ENCODE results near the gene PLEKHH1.

PLEKHH1 gene

GRCh38 chr14:67510836-67511235 is 22.3 kb upstream of the PLEKHH1 start:
- DNase-seq = no peak

GRCh38 chr14:67512463-67513310 is 20.4 kb upstream of the PLEKHH1 start:
- DNase-seq = no peak

- no peak for DNase-seq
Observed at GRCh38 chr14:67513631-67514108, 19.4 kb upstream of the PLEKHH1 start.

- no peak for DNase-seq
Observed at GRCh38 chr14:67514203-67514607, 18.9 kb upstream of the PLEKHH1 start.

GRCh38 chr14:67514650-67515385 is 18.3 kb upstream of the PLEKHH1 start:
- DNase-seq = peak; percentile 37

GRCh38 chr14:67515386-67516079 is 17.6 kb upstream of the PLEKHH1 start:
- no peak for DNase-seq

DNA sequence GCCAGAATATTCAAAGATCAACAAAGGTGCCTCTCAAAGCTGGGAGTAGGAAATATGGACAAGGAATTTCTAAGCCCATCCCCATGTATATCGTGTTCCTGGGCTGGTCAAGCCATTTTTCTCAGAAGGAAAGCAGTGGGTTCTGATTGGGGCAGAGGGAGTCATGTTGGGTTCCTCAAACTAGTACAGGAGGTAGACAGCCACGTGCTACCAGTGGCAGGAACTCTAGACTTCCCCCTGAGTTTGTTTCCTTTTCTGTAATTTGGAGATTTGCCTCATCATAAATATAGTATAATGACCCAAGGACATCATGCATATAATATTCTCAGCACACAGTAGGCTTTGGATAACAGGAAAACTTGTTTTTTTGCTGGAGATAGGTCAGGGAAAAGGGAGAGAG is 16.4 kb upstream of the PLEKHH1 start:
- no peak for DNase-seq

GRCh38 chr14:67517083-67517482 is 16.0 kb upstream of the PLEKHH1 start:
- DNase-seq = no peak

DNA sequence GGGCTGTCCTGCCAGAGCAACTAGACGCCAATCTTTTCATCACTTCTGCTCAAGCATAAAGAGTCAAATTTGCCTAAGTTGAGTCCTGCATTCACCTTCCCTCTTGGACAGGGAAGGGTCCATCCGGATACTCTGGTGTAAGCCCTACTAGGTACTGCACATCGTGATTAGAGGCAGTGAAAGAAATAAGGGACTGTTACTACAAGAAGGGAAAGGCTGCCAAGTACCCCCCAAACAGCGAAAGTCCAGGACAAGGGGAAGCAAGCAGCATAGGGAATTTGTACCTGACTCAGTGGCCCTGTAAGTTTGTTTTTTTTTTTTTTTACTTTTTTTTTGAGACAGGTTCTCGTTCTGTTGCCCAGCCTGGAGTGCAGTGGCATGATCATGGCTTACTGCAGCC is 13.7 kb upstream of the PLEKHH1 start:
- no peak for DNase-seq

DNA sequence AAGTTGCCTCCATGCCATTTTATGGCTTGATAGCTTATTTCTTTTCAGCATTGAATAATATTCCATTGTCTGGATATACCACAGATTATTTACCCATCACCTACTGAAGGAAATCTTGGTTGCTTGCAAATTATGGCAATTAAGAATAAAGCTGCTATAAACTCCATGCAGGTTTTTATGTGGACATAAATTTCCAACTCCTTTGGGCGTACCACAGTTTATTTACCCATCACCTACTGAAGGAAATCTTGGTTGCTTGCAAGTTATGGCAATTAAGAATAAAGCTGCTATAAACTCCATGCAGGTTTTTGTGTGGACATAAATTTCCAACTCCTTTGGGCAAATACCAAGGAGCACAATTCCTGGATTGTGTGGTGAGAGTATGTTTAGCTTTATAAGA is 12.6 kb upstream of the PLEKHH1 start:
- DNase-seq = no peak

- no peak for DNase-seq
Observed at GRCh38 chr14:67522270-67522669, 10.8 kb upstream of the PLEKHH1 start.

DNA sequence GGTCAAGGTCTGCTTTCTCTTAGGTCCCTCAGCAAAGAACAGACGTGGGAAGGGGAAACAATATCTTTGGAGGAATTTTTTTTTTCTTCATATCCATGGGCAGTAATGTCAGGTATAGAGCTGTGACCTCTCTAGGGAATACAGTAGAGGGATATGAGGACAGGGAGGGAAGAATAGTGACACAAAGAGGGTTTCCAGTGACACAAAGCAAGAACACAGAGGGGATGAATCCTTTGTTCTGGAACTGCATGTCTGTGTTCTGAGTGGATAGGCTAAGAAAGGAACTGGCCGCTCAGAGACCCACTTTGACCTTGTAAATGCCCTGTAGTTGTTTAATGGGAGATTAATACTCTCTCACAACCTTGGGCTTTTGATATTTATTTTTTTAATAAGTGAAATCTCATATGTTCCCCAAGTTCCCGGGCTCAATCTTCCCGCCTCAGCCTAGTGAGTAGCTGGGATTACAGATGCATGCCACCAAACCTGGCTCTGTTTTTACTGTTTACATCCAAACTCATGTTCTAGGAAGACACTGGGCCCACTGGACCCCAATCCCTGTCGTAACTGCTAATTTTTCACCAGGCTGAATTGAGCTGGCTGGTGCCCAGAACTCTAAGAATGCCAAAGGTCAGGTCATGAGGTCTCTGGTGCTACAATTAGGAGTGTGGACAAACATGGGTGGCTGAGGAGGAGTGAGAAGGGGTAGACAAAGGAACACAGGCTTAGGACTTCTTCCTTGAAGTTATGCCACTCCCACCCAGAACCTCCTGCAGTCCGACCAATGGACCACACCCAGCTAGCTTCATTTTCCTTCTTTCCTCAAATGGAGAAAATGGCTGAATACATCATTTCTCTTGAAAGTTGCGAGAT is 9.1 kb upstream of the PLEKHH1 start:
- DNase-seq = no peak

DNA sequence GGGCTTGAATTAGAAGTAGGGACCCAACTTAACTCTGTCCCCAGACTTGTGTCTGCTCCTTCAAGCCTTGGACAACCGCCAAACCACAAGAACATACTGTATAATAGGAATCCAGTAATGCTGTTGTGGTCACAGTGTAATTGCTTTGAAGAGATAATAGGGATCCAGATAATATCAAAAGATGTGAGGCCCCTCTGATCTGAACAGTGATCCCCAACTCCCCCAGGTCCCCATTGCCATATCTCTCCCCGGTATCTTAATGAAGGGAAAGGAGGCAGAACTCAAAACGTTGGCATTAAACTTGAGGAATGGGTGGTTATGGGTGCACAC is 8.5 kb upstream of the PLEKHH1 start:
- DNase-seq = no peak

- DNase-seq = no peak
Observed at GRCh38 chr14:67525389-67525788, 7.7 kb upstream of the PLEKHH1 start.

DNA sequence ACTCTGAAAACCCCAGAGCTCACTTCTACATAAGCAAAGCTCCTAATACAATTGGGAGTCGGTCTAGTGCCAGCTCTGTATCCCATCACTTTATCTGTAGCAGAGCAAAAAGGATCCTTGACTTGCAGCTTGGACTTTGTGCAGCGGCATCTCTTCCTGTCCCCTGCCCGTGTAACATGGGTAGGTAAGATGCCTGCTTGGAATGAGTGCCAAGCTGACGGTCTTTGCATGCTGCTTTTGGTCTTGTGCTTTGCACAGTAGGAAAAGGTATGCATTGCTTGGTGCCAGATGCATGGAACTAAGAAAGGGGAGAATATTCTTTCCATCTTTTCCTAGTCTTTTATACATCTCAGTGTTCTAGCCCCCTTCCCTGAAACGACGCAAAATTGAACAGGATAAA is 6.9 kb upstream of the PLEKHH1 start:
- DNase-seq = no peak

GRCh38 chr14:67526676-67527459 is 6.2 kb upstream of the PLEKHH1 start:
- no peak for DNase-seq

DNA sequence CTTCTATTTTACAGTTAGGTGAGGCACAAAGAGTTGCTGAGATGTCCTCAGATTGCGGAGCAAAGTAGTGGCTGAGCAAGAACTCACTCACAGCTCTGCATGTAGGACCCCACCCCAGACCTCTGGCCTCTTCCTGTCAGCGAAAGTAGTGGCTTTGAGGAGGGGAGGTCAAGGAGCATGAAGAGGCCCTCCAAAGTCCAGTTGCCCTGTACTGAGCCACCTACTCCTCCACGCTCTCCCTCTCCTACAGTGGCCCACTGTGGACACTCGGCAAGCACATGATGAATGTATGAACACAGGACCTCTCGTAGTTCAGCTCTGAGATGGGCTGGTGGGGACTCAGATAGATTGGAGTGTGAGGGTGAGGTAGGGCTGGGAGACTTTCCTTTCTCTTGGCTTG is 5.3 kb upstream of the PLEKHH1 start:
- no peak for DNase-seq

- DNase-seq = no peak
Observed at GRCh38 chr14:67528276-67528675, 4.8 kb upstream of the PLEKHH1 start.

DNA sequence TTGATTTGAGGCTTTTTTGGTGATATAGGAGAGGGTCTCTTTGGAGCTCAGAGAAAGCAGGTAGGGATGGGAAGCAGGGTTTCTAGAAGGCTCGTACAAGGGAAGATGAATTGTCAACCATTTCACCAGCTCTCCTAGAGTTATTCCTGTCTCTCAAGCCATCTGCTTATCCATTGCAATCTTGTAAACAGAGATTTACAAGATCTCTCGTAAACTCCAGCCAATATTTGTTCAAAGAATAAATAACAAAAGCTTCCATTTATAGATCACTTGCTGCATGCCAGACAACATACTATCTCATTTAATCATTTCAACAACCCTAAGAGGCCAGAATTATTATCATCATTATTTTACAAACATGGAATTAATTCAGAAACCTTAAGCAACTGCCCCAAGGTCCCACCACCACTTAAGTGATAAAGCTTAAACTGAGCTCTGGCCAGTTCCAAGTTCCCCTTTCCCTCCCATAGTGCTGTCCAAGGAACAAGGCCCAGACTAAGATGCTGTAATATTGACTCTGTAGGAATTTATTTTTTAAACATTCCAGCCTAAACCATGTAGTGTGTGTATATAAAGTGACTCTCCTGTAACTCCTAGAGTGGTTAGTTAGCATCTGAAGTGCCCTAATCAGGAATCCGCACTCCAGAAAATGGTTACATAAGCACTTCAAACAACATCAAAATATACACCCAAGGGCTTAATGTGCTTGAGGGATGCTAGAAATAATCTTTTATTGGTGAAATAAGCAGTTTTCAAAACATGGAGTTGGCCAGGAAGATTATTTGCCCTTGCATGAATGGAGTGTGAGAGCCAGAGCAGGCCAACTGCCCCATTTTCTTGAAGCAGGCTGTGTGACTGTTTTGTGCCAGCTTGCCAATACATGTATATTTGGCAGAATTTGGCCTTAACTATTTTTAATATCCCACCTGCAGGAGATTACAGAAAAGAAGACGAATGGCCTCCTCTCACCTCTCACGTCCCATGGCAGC is 2.8 kb upstream of the PLEKHH1 start:
- no peak for DNase-seq

DNA sequence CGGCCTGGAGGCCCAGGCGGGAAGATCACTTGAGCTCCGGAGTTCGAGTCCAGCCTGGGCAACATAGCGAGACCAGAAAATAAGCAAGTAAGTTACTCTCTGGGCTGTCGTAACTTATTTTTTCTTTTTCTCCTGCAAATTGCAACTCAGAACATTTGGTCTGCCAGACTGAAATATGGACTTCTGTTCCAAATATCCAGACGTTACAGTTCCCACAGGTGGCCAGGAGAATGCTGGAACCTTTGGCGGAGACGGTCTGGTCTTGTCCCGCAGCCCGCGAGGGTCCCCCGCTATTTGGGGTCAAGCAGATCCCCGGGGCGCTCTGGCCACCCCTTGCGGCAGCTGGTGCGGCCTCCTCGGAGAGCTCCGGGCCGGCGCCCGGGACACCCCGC is 488 bp upstream of the PLEKHH1 start:
- DNase-seq = no peak

DNA sequence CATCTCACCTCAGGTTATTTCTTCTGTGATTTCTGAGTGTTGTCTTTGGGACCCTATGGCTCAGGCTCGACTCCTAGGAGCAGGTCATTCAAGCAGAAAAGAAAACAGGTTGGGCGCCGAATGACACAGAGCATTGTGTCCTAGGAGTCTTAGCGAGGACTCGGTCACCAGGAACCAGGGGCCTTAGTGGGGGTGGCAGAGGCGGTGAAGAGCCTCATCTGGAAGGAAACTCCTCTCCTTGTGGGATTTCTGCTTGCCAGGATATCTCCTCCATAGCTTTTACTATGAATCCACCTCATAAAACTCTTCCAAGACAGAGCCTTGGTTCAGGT is 630 bp downstream of the PLEKHH1 start:
- DNase-seq = no peak
